Heart left ventricle (tissue), 13 donors: ENCODE data around the gene AGBL3.

Source experiments
- POLR2A ChIP-seq, 2 donors: fragments of 450-650 bp; IDR thresholded peaks; one replicate each; pipeline ENCODE4 v1.6.1; 2017; ENCODE audit warnings: antibody characterized with exemption in 2 of 2, mild to moderate bottlenecking in 2 of 2, moderate library complexity in 2 of 2
- TF ChIP-seq, protein P1 (sequence below), 12 donors: fragments of 200-600 bp; sonication (generic) in 4 of 12; IDR thresholded peaks; one replicate each; pipeline versions ENCODE4 v1.5.0 to v1.8.0; 2018 to 2022; ENCODE audit warnings: antibody characterized with exemption in 12 of 12, mild to moderate bottlenecking in 5 of 12
- donor health status: ischemic (EF 13 %, LVEDD 7.1; RV severe dilation, severe dysfunction).
- donor health status: DM: no; HTN: yes; CAD: no.
- donor health status: DM: no; HTN: no; CAD: no.
- donor health status: ischemic (EF 25% LVEDD 6.9; RV normal size, moderate dysfunction).
- donor health status: ischemic (EF 25% LVEDD 5.7; RV mildly dilated, moderate dysfunction).
- donor health status: ischemic (EF 35%, LVEDD 5.7; RV mildly dilated, moderate dysfunction).
- donor health status: nonischemic (EF 11% LVEDD 7.7; RV severe dilation, severe dysfunction).
- donor health status: DM: yes; HTN: yes; CAD: no.
- donor health status: PGD.
- donor health status: ischemic (EF 29% LVEDD 5.4; RV normal size, mild dysfunction).
- donor health status: nonischemic (EF 23%, LVEDD 6.1; RV moderate dilation, normal function).

DNA sequence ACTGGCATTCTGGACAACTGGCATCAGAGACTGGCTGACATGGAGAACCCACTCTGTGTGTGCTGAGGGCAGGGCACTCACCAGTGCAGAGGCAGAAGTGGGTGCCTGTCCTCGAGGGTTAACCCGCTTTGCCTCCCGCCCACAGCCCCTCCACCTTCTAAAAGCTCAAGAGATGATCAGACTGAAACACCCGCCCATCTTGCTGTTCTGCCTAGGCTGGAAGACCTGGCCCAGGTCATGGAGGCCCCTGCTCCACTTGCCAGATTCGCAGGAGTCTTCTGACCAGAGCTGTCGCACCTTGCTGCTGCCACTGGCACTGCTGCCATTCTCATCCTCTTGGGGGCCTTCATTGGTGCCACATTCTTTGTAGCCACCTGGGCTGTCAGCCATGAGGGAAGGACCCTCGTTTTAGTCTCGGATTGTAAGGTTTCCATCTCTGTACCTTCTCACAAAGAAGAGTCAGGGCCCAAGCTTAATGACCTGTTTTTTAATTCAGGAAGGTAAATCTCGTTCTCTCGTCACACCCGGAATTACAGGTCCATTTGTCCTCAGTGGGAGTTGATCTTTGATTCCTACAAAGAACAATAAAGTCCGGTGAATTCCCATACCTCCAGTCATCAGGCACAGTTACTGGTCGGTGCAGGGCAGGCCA, 182.3 kb downstream of the AGBL3 start:
- TF ChIP-seq, protein P1, sequence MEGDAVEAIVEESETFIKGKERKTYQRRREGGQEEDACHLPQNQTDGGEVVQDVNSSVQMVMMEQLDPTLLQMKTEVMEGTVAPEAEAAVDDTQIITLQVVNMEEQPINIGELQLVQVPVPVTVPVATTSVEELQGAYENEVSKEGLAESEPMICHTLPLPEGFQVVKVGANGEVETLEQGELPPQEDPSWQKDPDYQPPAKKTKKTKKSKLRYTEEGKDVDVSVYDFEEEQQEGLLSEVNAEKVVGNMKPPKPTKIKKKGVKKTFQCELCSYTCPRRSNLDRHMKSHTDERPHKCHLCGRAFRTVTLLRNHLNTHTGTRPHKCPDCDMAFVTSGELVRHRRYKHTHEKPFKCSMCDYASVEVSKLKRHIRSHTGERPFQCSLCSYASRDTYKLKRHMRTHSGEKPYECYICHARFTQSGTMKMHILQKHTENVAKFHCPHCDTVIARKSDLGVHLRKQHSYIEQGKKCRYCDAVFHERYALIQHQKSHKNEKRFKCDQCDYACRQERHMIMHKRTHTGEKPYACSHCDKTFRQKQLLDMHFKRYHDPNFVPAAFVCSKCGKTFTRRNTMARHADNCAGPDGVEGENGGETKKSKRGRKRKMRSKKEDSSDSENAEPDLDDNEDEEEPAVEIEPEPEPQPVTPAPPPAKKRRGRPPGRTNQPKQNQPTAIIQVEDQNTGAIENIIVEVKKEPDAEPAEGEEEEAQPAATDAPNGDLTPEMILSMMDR (IDR thresholded peaks at IDR 0.05): no peak
- TF ChIP-seq POLR2A (IDR thresholded peaks at IDR 0.05): no peak
